ENCODE results near the gene FGF4.

Gene FGF4, protein sequence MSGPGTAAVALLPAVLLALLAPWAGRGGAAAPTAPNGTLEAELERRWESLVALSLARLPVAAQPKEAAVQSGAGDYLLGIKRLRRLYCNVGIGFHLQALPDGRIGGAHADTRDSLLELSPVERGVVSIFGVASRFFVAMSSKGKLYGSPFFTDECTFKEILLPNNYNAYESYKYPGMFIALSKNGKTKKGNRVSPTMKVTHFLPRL

DNA sequence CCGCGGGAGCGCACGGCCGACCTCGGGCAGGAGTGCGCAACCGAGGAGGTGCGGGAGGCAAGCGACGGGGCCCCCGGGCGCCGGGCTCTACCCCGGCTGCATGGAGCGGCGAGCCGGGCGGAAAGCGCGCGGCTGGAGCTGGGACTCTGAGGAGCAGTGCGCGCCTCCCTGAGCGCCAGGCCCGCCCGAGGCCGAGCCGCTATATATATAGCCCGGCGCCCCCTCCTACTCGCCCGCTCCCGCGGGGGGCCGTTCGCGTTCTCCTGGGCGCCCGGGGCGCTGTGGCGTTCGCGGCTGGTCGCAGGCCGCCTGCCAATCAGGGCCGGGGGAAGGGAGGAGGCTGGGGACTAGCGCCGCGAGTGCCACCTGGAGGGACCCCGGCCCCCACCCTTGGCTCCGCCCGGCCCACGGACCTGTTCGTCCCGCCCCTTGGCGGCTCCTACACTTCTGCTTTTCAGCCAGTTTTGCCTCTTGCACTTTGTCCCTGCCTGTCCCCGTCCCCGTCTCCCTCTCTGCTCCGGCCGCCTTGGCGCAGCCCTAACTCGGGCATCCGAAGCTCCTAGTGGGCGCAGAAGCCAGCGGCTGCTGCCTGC, at the start of gene FGF4:
FGF4 (minus strand) TSS at position 179 of the 593 bp plus-strand sequence. CDS start 257 bp downstream, outside the sequence.
- H3K36me3 ChIP-seq = no peaks in the 10 kb centered on the region
- H3K27ac ChIP-seq = no peak within 1 kb of the TSS
- H3K4me1 ChIP-seq (ENCODE audit: control insufficient read depth in 1 of 2, insufficient read depth in 1 of 2, low read depth in 1 of 2, low read length in 1 of 2) = no peaks in the 10 kb centered on the region
- no peaks in the 10 kb centered on the region for H3K9me3 ChIP-seq
- TF ChIP-seq, protein P1, sequence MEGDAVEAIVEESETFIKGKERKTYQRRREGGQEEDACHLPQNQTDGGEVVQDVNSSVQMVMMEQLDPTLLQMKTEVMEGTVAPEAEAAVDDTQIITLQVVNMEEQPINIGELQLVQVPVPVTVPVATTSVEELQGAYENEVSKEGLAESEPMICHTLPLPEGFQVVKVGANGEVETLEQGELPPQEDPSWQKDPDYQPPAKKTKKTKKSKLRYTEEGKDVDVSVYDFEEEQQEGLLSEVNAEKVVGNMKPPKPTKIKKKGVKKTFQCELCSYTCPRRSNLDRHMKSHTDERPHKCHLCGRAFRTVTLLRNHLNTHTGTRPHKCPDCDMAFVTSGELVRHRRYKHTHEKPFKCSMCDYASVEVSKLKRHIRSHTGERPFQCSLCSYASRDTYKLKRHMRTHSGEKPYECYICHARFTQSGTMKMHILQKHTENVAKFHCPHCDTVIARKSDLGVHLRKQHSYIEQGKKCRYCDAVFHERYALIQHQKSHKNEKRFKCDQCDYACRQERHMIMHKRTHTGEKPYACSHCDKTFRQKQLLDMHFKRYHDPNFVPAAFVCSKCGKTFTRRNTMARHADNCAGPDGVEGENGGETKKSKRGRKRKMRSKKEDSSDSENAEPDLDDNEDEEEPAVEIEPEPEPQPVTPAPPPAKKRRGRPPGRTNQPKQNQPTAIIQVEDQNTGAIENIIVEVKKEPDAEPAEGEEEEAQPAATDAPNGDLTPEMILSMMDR (IDR thresholded peaks at IDR 0.05) = no peak
- no peak within 1 kb of the TSS for H3K4me3 ChIP-seq (ENCODE audit: low read depth in 1 of 2, low read length in 1 of 2)
- H3K27me3 ChIP-seq = peaks cover 87% of the 10 kb centered on the region

DNA sequence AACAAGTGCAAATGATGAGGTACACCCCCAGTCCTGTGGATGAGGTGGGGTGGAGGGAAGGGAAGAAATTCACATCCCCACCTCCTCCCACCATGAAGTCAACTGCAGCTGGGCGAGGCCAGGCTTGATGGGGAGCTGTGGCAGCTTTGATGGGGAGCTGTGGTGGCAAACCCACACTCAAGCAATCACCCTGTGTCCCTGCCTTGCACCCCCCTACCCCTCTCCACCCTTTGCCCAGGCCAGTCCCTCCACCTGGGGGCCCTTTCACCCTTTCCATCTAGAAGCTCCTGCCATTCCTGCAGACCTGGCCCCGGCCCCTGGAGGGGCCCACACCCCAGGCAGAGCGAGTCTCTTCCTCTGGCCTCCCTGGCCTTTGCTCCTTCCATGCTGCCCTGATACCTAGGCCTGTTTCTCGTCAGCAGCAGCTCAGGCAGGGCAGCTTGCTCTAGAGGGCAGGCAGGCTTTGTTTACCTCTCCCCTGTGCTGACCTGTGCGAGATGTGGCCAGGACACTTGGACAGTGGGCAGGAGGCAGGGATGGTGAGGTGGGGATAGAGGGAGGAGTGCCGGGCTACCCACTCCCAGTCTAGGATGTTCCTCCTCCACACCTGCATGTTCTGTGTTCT, 48.6 kb upstream of the FGF4 start:
- peaks cover 55% of the 10 kb centered on the region for H3K27me3 ChIP-seq
- H3K36me3 ChIP-seq = no peaks in the 10 kb centered on the region
- H3K4me3 ChIP-seq (ENCODE audit: low read depth in 1 of 2, low read length in 1 of 2) = no peak overlapping the region
- H3K27ac ChIP-seq = no peak overlapping the region
- H3K4me1 ChIP-seq (ENCODE audit: control insufficient read depth in 1 of 2, insufficient read depth in 1 of 2, low read depth in 1 of 2, low read length in 1 of 2) = no peaks in the 10 kb centered on the region
- TF ChIP-seq, protein P1 (IDR thresholded peaks at IDR 0.05) = no peak
- no peaks in the 10 kb centered on the region for H3K9me3 ChIP-seq

DNA sequence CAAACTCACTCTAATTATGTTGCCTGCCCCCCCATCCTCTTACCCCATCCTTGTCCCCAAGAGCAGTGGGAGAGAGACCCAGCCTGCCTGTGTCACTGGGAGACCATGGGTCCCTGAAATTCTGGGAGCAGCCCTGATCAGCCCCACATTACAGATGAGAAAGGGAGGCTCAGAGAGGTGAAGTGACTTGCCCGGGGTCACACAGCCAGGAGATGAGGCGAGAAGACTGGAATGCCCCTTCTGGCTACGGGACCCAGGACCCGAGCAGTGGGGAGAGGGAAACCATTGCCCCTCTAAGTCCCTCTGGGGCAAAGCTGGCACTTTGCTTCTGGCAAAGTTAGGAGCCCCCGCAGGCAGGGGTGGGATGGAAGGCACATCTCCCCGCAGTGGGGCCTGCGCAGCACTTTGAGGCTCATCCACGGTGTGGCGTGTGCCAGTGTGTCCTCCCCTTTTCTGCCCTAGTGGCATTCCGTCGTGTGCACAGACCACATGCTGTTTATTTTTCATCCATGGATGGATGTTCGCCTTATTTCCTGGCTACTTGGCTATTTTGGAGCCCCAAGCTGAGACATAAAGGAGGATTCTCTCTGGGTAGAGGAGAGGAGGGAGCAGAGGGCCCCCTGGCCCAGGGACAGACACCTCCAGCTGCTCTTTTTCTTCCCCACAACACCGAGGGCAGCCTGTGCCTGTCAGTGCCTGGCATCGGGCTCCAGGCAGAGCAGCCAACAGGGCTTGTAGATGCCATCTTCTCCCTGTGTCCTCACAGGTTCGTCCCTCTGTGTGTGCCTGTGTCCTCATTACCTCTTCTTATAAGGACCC, 47.7 kb upstream of the FGF4 start:
- H3K36me3 ChIP-seq = no peaks in the 10 kb centered on the region
- H3K27ac ChIP-seq = no peak overlapping the region
- no peak overlapping the region for H3K4me3 ChIP-seq (ENCODE audit: low read depth in 1 of 2, low read length in 1 of 2)
- no peaks in the 10 kb centered on the region for H3K4me1 ChIP-seq (ENCODE audit: control insufficient read depth in 1 of 2, insufficient read depth in 1 of 2, low read depth in 1 of 2, low read length in 1 of 2)
- TF ChIP-seq, protein P1 (IDR thresholded peaks at IDR 0.05) = no peak
- peaks cover 64% of the 10 kb centered on the region for H3K27me3 ChIP-seq
- H3K9me3 ChIP-seq = no peaks in the 10 kb centered on the region

DNA sequence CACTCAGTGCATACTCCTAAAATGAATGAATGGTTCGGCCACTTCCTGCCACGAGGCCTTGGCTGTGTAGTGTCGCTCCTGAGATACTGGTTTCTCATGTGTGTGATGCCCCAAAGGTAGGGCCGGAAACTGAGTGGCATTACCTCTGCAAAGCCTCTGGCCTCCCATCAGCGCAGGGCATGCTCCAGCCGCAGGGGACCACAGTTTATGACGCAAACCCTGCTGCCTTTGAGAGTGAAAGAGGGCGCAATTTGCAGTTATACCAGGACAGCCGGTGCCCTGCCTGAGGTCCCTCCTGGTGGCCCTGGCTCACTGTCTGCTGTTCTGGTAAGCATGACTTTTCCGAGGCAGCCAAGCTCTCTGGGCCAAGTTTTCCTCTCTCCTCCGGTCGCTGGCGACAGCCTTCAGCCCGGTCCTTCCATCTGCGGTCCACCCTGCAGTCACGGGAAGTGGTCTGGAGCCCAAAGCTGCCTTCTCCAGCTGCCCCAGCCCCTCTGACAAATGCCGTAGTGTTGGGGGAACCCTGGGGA, 46.4 kb upstream of the FGF4 start:
- TF ChIP-seq, protein P1 (IDR thresholded peaks at IDR 0.05) = no peak
- no peaks in the 10 kb centered on the region for H3K9me3 ChIP-seq
- H3K27me3 ChIP-seq = peaks cover 77% of the 10 kb centered on the region
- H3K4me3 ChIP-seq (ENCODE audit: low read depth in 1 of 2, low read length in 1 of 2) = no peak overlapping the region
- H3K4me1 ChIP-seq (ENCODE audit: control insufficient read depth in 1 of 2, insufficient read depth in 1 of 2, low read depth in 1 of 2, low read length in 1 of 2) = no peaks in the 10 kb centered on the region
- no peak overlapping the region for H3K27ac ChIP-seq
- no peaks in the 10 kb centered on the region for H3K36me3 ChIP-seq

DNA sequence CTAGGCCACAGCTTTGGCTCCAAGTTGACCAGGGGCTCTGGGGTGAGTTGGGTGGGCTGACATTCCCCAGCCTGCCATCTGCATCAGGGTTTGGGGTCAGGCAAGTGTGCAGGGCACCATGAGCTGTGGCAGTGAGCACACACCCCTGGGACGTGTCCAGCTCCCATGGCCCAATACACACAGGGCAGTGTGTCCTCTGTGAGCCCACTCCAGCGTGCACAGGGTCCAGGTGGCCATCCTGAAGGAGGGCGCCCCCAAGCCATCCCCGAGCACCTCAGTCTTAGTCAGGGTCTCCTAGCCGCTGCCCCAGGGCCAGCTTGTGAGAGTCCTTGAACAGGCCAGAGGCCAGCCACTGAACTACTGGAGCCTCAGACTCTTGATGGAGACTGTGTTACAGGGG, 45.3 kb upstream of the FGF4 start:
- Histone ChIP-seq H3K4me1 (ENCODE audit: control insufficient read depth in 1 of 2, insufficient read depth in 1 of 2, low read depth in 1 of 2, low read length in 1 of 2) (no peaks in the 10 kb centered on the region), H3K4me3 (ENCODE audit: low read depth in 1 of 2, low read length in 1 of 2) (no peak overlapping the region), H3K9me3 (no peaks in the 10 kb centered on the region), H3K36me3 (no peaks in the 10 kb centered on the region), H3K27me3 (peaks cover 88% of the 10 kb centered on the region), H3K27ac (no peak overlapping the region)
- TF ChIP-seq, protein P1 (IDR thresholded peaks at IDR 0.05) = no peak
